Caco-2 (cell line): Measurements from ENCODE around the gene AOC1. TPM values are rescaled to one million over a fixed set of nuclear protein-coding genes. Genes with fewer than 3 reads are reported as not detected.

ENCODE experiments used
- BruUV-seq: library from RNA; stranded (reverse); fragments of 400-500 nt; replicated peaks from 2 replicates; lab custom pipeline; 2021; lab: Mats Ljungman, UMichigan
- CTCF ChIA-PET: fragments of 300-600 bp; sonication (Branson Sonifier 250); formaldehyde crosslinking; loops from one replicate; lab custom pipeline; 2022; ENCODE audit warnings: antibody characterized with exemption; lab: Charles Lee
- POLR2A ChIA-PET: fragments of 300-600 bp; sonication (Branson Sonifier 250); formaldehyde crosslinking; loops from one replicate; lab custom pipeline; 2022; ENCODE audit warnings: antibody characterized with exemption; lab: Charles Lee
- DNase-seq, 2 experiments: peaks; one replicate each; pipeline versions ENCODE4 v3.0.0 to v3.0.0-alpha.2; 2020 to 2022
- H3K27me3 ChIP-seq: replicated peaks from 2 replicates; pipeline ENCODE4 v1.6.0; 2011; ENCODE audit warnings: low read length; ENCODE audit not compliant: control insufficient read depth, insufficient read depth
- H3K36me3 ChIP-seq: 2 replicates; pipeline ENCODE4 v1.5.1; 2011; ENCODE audit warnings: low read length; ENCODE audit not compliant: control insufficient read depth, insufficient read depth
- H3K4me1 ChIP-seq: fragments of 250-450 bp; sonication (Bioruptor Pico); 2 replicates; pipeline ENCODE4 v1.5.1; 2020; ENCODE audit warnings: mild to moderate bottlenecking
- H3K4me3 ChIP-seq: 2 replicates; pipeline ENCODE4 v1.5.1; 2011; ENCODE audit warnings: low read depth, mild to moderate bottlenecking, control low read depth, low read length
- H3K9me3 ChIP-seq: fragments of 250-450 bp; sonication (Bioruptor Pico); 2 replicates; pipeline ENCODE4 v1.5.1; 2020; ENCODE audit warnings: mild to moderate bottlenecking, moderate library complexity
- H3K27ac Mint-ChIP-seq: one replicate; pipeline ENCODE4 v1.8.0; 2022; ENCODE audit warnings: mixed read lengths; ENCODE audit not compliant: unreplicated experiment
- H3K27me3 Mint-ChIP-seq: one replicate; pipeline ENCODE4 v1.8.0; 2022; ENCODE audit warnings: mixed read lengths; ENCODE audit not compliant: insufficient read depth, unreplicated experiment
- H3K36me3 Mint-ChIP-seq: one replicate; pipeline ENCODE4 v1.8.0; 2022; ENCODE audit warnings: mild to moderate bottlenecking, mixed read lengths; ENCODE audit not compliant: insufficient read depth, unreplicated experiment
- H3K4me1 Mint-ChIP-seq: one replicate; pipeline ENCODE4 v1.8.0; 2022; ENCODE audit warnings: low read depth, mixed read lengths; ENCODE audit not compliant: unreplicated experiment
- H3K4me3 Mint-ChIP-seq: one replicate; pipeline ENCODE4 v1.8.0; 2022; ENCODE audit warnings: mild to moderate bottlenecking, moderate library complexity, mixed read lengths; ENCODE audit not compliant: unreplicated experiment
- H3K9me3 Mint-ChIP-seq: one replicate; pipeline ENCODE4 v1.8.0; 2022; ENCODE audit warnings: mixed read lengths; ENCODE audit not compliant: unreplicated experiment
- CTCF ChIP-seq, 2 experiments: fragments of 200-600 bp in 1 of 2; IDR thresholded peaks; 1 replicate in 1 of 2; 2 replicates in 1 of 2; pipeline versions ENCODE4 v1.5.1 to v1.8.0; 2011 to 2022; ENCODE audit warnings: antibody characterized with exemption in 1 of 2, control low read depth in 1 of 2, inconsistent platforms in 1 of 2, low read depth in 1 of 2, low read length in 1 of 2, mild to moderate bottlenecking in 1 of 2, moderate library complexity in 1 of 2; ENCODE audit not compliant: insufficient read depth in 1 of 2, severe bottlenecking in 1 of 2, unreplicated experiment in 1 of 2
- intact Hi-C: fragments of 100-400 bp; cut with micrococcal nuclease; formaldehyde crosslinking; loops from one replicate; pipeline ENCODE4 v1.10.0; 2022; ENCODE audit not compliant: unreplicated experiment
- total RNA-seq: library from RNA; stranded (reverse); gene quantifications from 2 replicates; pipeline ENCODE4 v1.2.3, GENCODE V29; 2022

AOC1 gene
- total RNA-seq, 1 experiment from 2014 or later, result 3.5 TPM

GRCh38 chr7:150842018-150842417 is 10.3 kb upstream of the AOC1 start:
- H3K27me3 Mint-ChIP-seq, result no peaks in the 10 kb centered on the region
- CTCF ChIA-PET, result no interaction called here
- no peaks in the 10 kb centered on the region for H3K36me3 Mint-ChIP-seq
- H3K9me3 Mint-ChIP-seq, result no peaks in the 10 kb centered on the region
- intact Hi-C loops, result no loop called here
- no peak for TF ChIP-seq CTCF (IDR thresholded peaks at IDR 0.05; ENCODE audit: insufficient read depth in 1 of 2, low read depth in 1 of 2, low read length in 1 of 2, severe bottlenecking in 1 of 2, unreplicated experiment in 1 of 2)
- no peaks in the 10 kb centered on the region for H3K4me1 Mint-ChIP-seq
- no peak for DNase-seq
- no TSS peak for BruUV-seq
- Histone ChIP-seq H3K36me3 (no peaks in the 10 kb centered on the region), H3K4me3 (no peak overlapping the region), H3K27me3 (no peaks in the 10 kb centered on the region), H3K4me1 (no peaks in the 10 kb centered on the region), H3K9me3 (no peaks in the 10 kb centered on the region)
- no peak overlapping the region for H3K27ac Mint-ChIP-seq
- no peak overlapping the region for H3K4me3 Mint-ChIP-seq
- POLR2A ChIA-PET, result no interaction called here

GRCh38 chr7:150842716-150843115 is 9.6 kb upstream of the AOC1 start:
- POLR2A ChIA-PET, result no interaction called here
- intact Hi-C loops, result no loop called here
- Histone ChIP-seq H3K4me3 (no peak overlapping the region), H3K4me1 (no peaks in the 10 kb centered on the region), H3K9me3 (no peaks in the 10 kb centered on the region), H3K27me3 (no peaks in the 10 kb centered on the region), H3K36me3 (no peaks in the 10 kb centered on the region)
- no peaks in the 10 kb centered on the region for H3K36me3 Mint-ChIP-seq
- H3K4me1 Mint-ChIP-seq, result no peaks in the 10 kb centered on the region
- no peak for DNase-seq
- H3K27me3 Mint-ChIP-seq, result no peaks in the 10 kb centered on the region
- no peak overlapping the region for H3K27ac Mint-ChIP-seq
- TF ChIP-seq CTCF (IDR thresholded peaks at IDR 0.05; ENCODE audit: insufficient read depth in 1 of 2, low read depth in 1 of 2, low read length in 1 of 2, severe bottlenecking in 1 of 2, unreplicated experiment in 1 of 2), result no peak
- CTCF ChIA-PET, result no interaction called here
- no peak overlapping the region for H3K4me3 Mint-ChIP-seq
- no peaks in the 10 kb centered on the region for H3K9me3 Mint-ChIP-seq
- BruUV-seq, result no TSS peak

GRCh38 chr7:150845421-150845861 is 6.9 kb upstream of the AOC1 start:
- intact Hi-C loops, result no loop called here
- no peaks in the 10 kb centered on the region for H3K27me3 Mint-ChIP-seq
- Histone ChIP-seq H3K36me3 (no peaks in the 10 kb centered on the region), H3K9me3 (no peaks in the 10 kb centered on the region), H3K4me3 (no peak overlapping the region), H3K27me3 (no peaks in the 10 kb centered on the region), H3K4me1 (no peaks in the 10 kb centered on the region)
- no peak overlapping the region for H3K27ac Mint-ChIP-seq
- TF ChIP-seq CTCF (IDR thresholded peaks at IDR 0.05; ENCODE audit: insufficient read depth in 1 of 2, low read depth in 1 of 2, low read length in 1 of 2, severe bottlenecking in 1 of 2, unreplicated experiment in 1 of 2), result no peak
- CTCF ChIA-PET, result no interaction called here
- no peaks in the 10 kb centered on the region for H3K36me3 Mint-ChIP-seq
- BruUV-seq, result no TSS peak
- H3K4me3 Mint-ChIP-seq, result no peak overlapping the region
- POLR2A ChIA-PET, result no interaction called here
- no peak for DNase-seq
- no peaks in the 10 kb centered on the region for H3K9me3 Mint-ChIP-seq
- H3K4me1 Mint-ChIP-seq, result no peaks in the 10 kb centered on the region
